Gastrocnemius medialis (tissue), 4 donors: ENCODE data around the gene SLC39A5. TPM values are rescaled to one million over a fixed set of nuclear protein-coding genes. Genes with fewer than 3 reads are reported as not detected.
A peak's percentile ranks its signal among the peaks of the same experiment; 100 is the strongest.

ENCODE experiments used
- ATAC-seq, 2 donors: fragments of 150-250 bp; one replicate each; pipeline ENCODE4 v1.9.1; 2016
- DNase-seq, 2 donors: peaks; one replicate each; pipeline ENCODE4 v3.0.0-alpha.2; 2019
- H3K27ac ChIP-seq, 4 donors: fragments of 200-600 bp; sonication (generic); 1 replicate in 1 of 4; 2 replicates in 3 of 4; pipeline ENCODE4 v1.5.1; 2016 to 2018; ENCODE audit warnings: mild to moderate bottlenecking in 2 of 4, moderate library complexity in 1 of 4
- H3K27me3 ChIP-seq, 3 donors: fragments of 200-600 bp; sonication (generic) in 2 of 3; 1 replicate in 1 of 3; 2 replicates in 2 of 3; pipeline versions ENCODE4 v1.5.1 to v1.6.0; 2016 to 2019; ENCODE audit warnings: mild to moderate bottlenecking in 1 of 3, moderate library complexity in 1 of 3
- H3K36me3 ChIP-seq, 2 donors: fragments of 200-600 bp; sonication (generic) in 1 of 2; one replicate each; pipeline ENCODE4 v1.5.1; 2017 to 2018
- H3K4me1 ChIP-seq, 2 donors: fragments of 200-600 bp; sonication (generic) in 1 of 2; one replicate each; pipeline ENCODE4 v1.5.1; 2016 to 2017; ENCODE audit warnings: mild to moderate bottlenecking in 2 of 2
- H3K4me3 ChIP-seq, 4 donors: fragments of 200-600 bp; sonication (generic) in 3 of 4; 1 replicate in 1 of 4; 2 replicates in 3 of 4; pipeline ENCODE4 v1.5.1; 2016 to 2019; ENCODE audit warnings: mild to moderate bottlenecking in 2 of 4
- H3K9me3 ChIP-seq, 3 donors: fragments of 200-600 bp; sonication (generic) in 2 of 3; 1 replicate in 1 of 3; 2 replicates in 2 of 3; pipeline ENCODE4 v1.5.1; 2016 to 2019
- POLR2A ChIP-seq, 2 donors: fragments of 450-650 bp; IDR thresholded peaks; one replicate each; pipeline ENCODE4 v1.6.1; 2017; ENCODE audit warnings: antibody characterized with exemption in 2 of 2, mild to moderate bottlenecking in 2 of 2, moderate library complexity in 2 of 2
- in situ Hi-C, 4 donors: fragments of 200-750 bp; cut with MboI; loops; one replicate each; pipeline versions ENCODE4 v1.15.0 to v1.8.0; 2017; ENCODE audit warnings: low sequenced_read_pairs in 4 of 4
- intact Hi-C: fragments of 100-400 bp; cut with DNase I; formaldehyde crosslinking; loops from one replicate; pipeline ENCODE4 v1.15.1; 2023; ENCODE audit warnings: low total_unique reads
- total RNA-seq, 4 donors: library from RNA; depleted of rRNA; stranded (reverse); fragments of >200 nt; gene quantifications; one replicate each; pipeline versions ENCODE4 v1.1.0 to v1.2.3, GENCODE V29; 2016
- TF ChIP-seq, protein P1 (sequence below), 5 experiments: fragments of 450-650 bp in 3 of 5; fragments of 200-600 bp in 2 of 5; sonication (generic) in 2 of 5; IDR thresholded peaks in 4 of 5; conservative IDR thresholded peaks in 1 of 5; 1 replicate in 4 of 5; 2 replicates in 1 of 5; pipeline ENCODE4 v1.5.1; 2016 to 2019; ENCODE audit warnings: antibody characterized with exemption in 5 of 5, mild to moderate bottlenecking in 3 of 5, moderate library complexity in 3 of 5

Gene SLC39A5
- total RNA-seq, 4 donors from 2014 or later = 0.83 TPM; not detected in 3

DNA sequence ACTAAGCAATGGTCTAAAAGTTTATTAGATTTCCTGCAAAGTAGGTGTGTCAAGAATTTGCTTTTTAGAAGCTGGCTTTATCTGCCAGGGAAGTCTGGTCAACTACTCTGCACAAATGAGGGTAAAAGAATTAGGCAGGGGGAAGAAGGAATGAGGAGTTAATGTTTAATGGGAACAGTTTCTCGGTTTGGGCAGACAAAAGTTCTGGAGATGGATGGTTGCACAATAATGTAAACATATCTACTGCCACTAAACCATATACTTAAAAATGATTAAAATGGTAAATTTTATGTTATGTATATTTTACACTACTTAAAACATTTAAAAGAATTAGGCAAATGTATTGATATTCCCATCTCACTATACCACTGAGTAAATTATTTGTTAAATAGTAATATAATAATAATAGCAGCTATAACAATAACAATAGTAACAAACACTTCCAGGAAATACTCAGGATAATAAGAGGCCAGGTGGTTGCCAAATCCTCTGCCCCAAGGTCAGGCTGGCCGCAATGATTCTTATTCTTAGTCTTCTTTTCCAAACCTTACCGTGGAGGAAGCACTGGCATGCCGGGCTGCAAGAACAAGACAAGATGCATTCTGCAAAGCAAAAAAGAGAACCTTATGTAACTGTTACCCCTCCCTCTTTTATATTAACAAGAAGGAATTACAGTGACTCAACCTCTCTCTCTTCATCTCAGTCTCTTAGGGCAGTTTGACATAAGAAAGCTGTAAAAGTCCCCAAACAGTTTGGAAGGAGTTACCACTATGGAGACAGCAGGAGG is 56.4 kb downstream of the SLC39A5 start:
- peaks cover 0 to 49% of the 10 kb centered on the region in 2 donors for H3K36me3 ChIP-seq
- no peaks in the 10 kb centered on the region for H3K27me3 ChIP-seq
- H3K27ac ChIP-seq = peak overlapping the region; percentile 5 to 97 (median 28)
- TF ChIP-seq, protein P1, sequence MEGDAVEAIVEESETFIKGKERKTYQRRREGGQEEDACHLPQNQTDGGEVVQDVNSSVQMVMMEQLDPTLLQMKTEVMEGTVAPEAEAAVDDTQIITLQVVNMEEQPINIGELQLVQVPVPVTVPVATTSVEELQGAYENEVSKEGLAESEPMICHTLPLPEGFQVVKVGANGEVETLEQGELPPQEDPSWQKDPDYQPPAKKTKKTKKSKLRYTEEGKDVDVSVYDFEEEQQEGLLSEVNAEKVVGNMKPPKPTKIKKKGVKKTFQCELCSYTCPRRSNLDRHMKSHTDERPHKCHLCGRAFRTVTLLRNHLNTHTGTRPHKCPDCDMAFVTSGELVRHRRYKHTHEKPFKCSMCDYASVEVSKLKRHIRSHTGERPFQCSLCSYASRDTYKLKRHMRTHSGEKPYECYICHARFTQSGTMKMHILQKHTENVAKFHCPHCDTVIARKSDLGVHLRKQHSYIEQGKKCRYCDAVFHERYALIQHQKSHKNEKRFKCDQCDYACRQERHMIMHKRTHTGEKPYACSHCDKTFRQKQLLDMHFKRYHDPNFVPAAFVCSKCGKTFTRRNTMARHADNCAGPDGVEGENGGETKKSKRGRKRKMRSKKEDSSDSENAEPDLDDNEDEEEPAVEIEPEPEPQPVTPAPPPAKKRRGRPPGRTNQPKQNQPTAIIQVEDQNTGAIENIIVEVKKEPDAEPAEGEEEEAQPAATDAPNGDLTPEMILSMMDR (IDR thresholded peaks at IDR 0.05 in 4 of 5, conservative IDR thresholded peaks at IDR 0.05 in 1 of 5) = no peak
- no peak for TF ChIP-seq POLR2A (IDR thresholded peaks at IDR 0.05)
- in situ Hi-C loops (no loop called here), intact Hi-C loops (no loop called here)
- no peak for DNase-seq
- peaks cover 28 to 35% of the 10 kb centered on the region in 2 donors for H3K4me1 ChIP-seq
- H3K4me3 ChIP-seq = no peak overlapping the region
- no peaks in the 10 kb centered on the region for H3K9me3 ChIP-seq
- ATAC-seq = no peak

Other genes starting within 250 kb of the SLC39A5 start
- 10 to 100 TPM; 10.1 to 28.1 (median 18.9) TPM for gene SUOX, start 232.8 kb upstream of the SLC39A5 start, total RNA-seq
- 1 to 10 TPM; 4.0 to 6.3 (median 5.6) TPM for gene IKZF4, start 209.0 kb upstream of the SLC39A5 start, total RNA-seq
- gene RPS26, start 188.1 kb upstream of the SLC39A5 start, total RNA-seq = 1,000 to 10,000 TPM in 2 of 4 donors, 100 to 1,000 TPM in 2; 618 to 1,648 (median 1,209) TPM
- gene ERBB3, start 149.9 kb upstream of the SLC39A5 start, total RNA-seq = 1 to 10 TPM in 3 of 4 donors, under 1 TPM in 1; 0.15 to 2.1 (median 1.1) TPM
- gene PA2G4, start 125.5 kb upstream of the SLC39A5 start, total RNA-seq = 100 to 1,000 TPM; 109 to 204 (median 127) TPM
- gene RPL41, start 113.4 kb upstream of the SLC39A5 start, total RNA-seq = 1,000 to 10,000 TPM; 1,323 to 2,217 (median 1,977) TPM
- gene ZC3H10, start 111.8 kb upstream of the SLC39A5 start, total RNA-seq = 1 to 10 TPM; 3.1 to 9.1 (median 3.7) TPM
- 10 to 100 TPM; 45.9 to 77.7 (median 62.1) TPM for gene ESYT1, start 101.8 kb upstream of the SLC39A5 start, total RNA-seq
- 100 to 1,000 TPM; 159 to 334 (median 198) TPM for gene MYL6B, start 77.5 kb upstream of the SLC39A5 start, total RNA-seq
- gene MYL6, start 71.7 kb upstream of the SLC39A5 start, total RNA-seq = 100 to 1,000 TPM; 159 to 324 (median 202) TPM
- 10 to 100 TPM; 34.1 to 56.9 (median 49.4) TPM for gene SMARCC2, start 40.6 kb upstream of the SLC39A5 start, total RNA-seq
- 10 to 100 TPM; 46.5 to 58.9 (median 54.8) TPM for gene RNF41, start 8.1 kb upstream of the SLC39A5 start, total RNA-seq
- gene NABP2, start 5.7 kb upstream of the SLC39A5 start, total RNA-seq = 10 to 100 TPM; 29.6 to 75.0 (median 42.8) TPM
- gene ANKRD52, start 28.3 kb downstream of the SLC39A5 start, total RNA-seq = 10 to 100 TPM; 14.7 to 30.9 (median 18.9) TPM
- gene COQ10A, start 36.9 kb downstream of the SLC39A5 start, total RNA-seq = 10 to 100 TPM; 17.7 to 90.1 (median 54.5) TPM
- 100 to 1,000 TPM; 211 to 359 (median 271) TPM for gene CS, start 70.3 kb downstream of the SLC39A5 start, total RNA-seq
- gene CNPY2, start 85.9 kb downstream of the SLC39A5 start, total RNA-seq = 10 to 100 TPM; 21.7 to 59.1 (median 28.4) TPM
- 10 to 100 TPM in 2 of 4 donors, 1 to 10 TPM in 2; 7.8 to 33.0 (median 11.6) TPM for gene PAN2, start 103.9 kb downstream of the SLC39A5 start, total RNA-seq
- not detected for gene IL23A, start 108.8 kb downstream of the SLC39A5 start, total RNA-seq
- 10 to 100 TPM; 21.0 to 33.2 (median 27.4) TPM for gene STAT2, start 130.1 kb downstream of the SLC39A5 start, total RNA-seq
- gene APOF, start 132.8 kb downstream of the SLC39A5 start, total RNA-seq = under 1 TPM in 1 of 4 donors, not detected in 3; 0.27 TPM
- 1 to 10 TPM; 1.9 to 4.6 (median 2.5) TPM for gene TIMELESS, start 219.4 kb downstream of the SLC39A5 start, total RNA-seq
- not detected for gene MIP, start 224.6 kb downstream of the SLC39A5 start, total RNA-seq
- gene SPRYD4, start 238.5 kb downstream of the SLC39A5 start, total RNA-seq = 1 to 10 TPM; 1.6 to 4.7 (median 2.9) TPM